ENCODE results near the gene TOP3B. TPM values are rescaled to one million over a fixed set of nuclear protein-coding genes. Genes with fewer than 3 reads are reported as not detected.
"Not testable (repeated sequence)": the region's sequence is repeated elsewhere in the genome, so short reads cannot be mapped to it uniquely, and the experiment has no call there.

Gene TOP3B
- total and polyA plus RNA-seq, 8 donors = 22.5 to 43.5 (median 30.6) TPM

- Histone ChIP-seq H3K36me3 (peaks cover 0 to 32% of the 10 kb centered on the region in 2 donors), H3K4me1 (no peaks in the 10 kb centered on the region), H3K4me3 (no peak overlapping the region), H3K27ac (no peak overlapping the region), H3K27me3 (no peaks in the 10 kb centered on the region), H3K9me3 (no peaks in the 10 kb centered on the region)
- TF ChIP-seq CTCF (IDR thresholded peaks at IDR 0.05) = no peak
- DNase-seq (peak in 2 of 4 donors; percentile 45 to 62), ATAC-seq (peak; percentile 66)
- intact Hi-C loops (cut with DNase I) = no loop called here
These were observed 65.2 kb downstream of the TOP3B start for GRCh38 chr22:21917181-21917958.

GRCh38 chr22:21916309-21916918 is 66.2 kb downstream of the TOP3B start:
- Histone ChIP-seq H3K9me3 (no peaks in the 10 kb centered on the region), H3K27ac (no peak overlapping the region), H3K4me1 (no peaks in the 10 kb centered on the region), H3K27me3 (no peaks in the 10 kb centered on the region), H3K36me3 (peaks cover 0 to 24% of the 10 kb centered on the region in 2 donors), H3K4me3 (no peak overlapping the region)
- no peak for TF ChIP-seq CTCF (IDR thresholded peaks at IDR 0.05)
- DNase-seq (peak in 1 of 4 donors; percentile 31), ATAC-seq (no peak)
- intact Hi-C loops (cut with DNase I) = no loop called here

DNA sequence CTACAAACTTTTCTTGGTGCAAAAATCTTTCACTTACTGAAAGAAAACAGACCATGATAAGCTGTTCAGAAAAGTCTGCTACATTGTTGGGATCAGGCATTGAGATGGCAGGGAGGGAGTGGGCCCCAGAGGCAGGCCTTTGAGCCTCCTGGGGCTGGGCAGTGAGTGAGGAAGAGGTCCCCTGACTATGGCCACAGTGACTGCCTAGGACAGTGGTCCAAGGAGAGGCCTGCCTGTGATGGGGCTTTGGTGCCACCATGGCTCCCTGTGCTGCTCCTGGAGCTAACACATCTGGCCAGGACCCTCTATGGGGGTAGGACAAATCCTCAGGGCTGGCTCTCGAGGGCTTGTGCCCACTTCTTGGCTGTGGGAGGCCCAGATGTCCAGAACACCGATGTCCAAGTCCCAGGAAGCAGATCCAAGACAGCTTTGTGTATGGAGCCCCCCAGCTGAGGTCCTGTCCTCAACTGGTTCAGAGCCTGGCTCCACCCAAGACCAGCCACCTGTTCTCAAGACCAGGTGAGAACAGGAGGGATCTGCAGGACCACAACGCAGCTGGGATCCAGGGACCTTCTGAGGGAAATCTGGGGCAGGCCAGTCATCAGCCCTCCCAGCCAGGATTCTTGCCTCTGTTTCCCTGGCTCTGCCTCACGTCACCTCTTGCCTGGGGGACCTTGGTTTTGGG is 66.8 kb downstream of the TOP3B start:
- no peak overlapping the region for H3K4me3 ChIP-seq
- no peak for ATAC-seq
- no peak for TF ChIP-seq CTCF (IDR thresholded peaks at IDR 0.05)
- intact Hi-C loops (cut with DNase I) = no loop called here
- H3K27me3 ChIP-seq = no peaks in the 10 kb centered on the region
- no peak overlapping the region for H3K27ac ChIP-seq
- H3K36me3 ChIP-seq = peaks cover 0 to 17% of the 10 kb centered on the region in 2 donors
- H3K4me1 ChIP-seq = no peaks in the 10 kb centered on the region
- no peaks in the 10 kb centered on the region for H3K9me3 ChIP-seq
- DNase-seq = peak in 1 of 4 donors; percentile 17

GRCh38 chr22:21914033-21914642 is 68.4 kb downstream of the TOP3B start:
- H3K27ac ChIP-seq; H3K9me3 ChIP-seq; H3K4me3 ChIP-seq; H3K4me1 ChIP-seq; H3K36me3 ChIP-seq; H3K27me3 ChIP-seq; intact Hi-C loops (cut with DNase I); ATAC-seq: not testable (repeated sequence)
- peak in 1 of 4 donors; percentile 1 for DNase-seq

DNA sequence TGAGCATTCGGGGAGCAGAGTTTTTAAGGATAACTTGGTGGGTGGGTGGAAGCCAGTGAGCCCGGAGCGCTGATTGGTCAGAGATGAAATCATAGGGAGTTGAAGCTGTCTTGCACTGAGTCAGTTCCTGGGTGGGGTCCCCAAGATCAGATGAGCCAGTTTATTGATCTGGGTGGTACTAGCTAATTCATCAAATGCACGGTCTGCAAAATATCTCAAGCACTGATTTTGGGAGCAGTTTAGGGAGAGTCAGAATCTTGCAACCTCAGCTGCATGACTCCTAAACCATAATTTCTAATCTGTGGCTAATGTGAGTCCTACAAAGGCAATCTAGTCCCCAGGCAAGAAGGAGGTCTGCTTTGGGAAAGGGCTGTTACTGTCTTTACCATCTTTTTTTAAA is 72.2 kb downstream of the TOP3B start:
- H3K9me3 ChIP-seq; H3K27me3 ChIP-seq; H3K27ac ChIP-seq; intact Hi-C loops (cut with DNase I); H3K4me3 ChIP-seq; H3K36me3 ChIP-seq; ATAC-seq; H3K4me1 ChIP-seq: not testable (repeated sequence)
- DNase-seq = peak in 1 of 4 donors; percentile 24

GRCh38 chr22:21909871-21910270 is 72.7 kb downstream of the TOP3B start:
- Histone ChIP-seq H3K9me3 (no peaks in the 10 kb centered on the region), H3K4me3 (no peak overlapping the region), H3K27ac (no peak overlapping the region), H3K36me3 (no peaks in the 10 kb centered on the region), H3K27me3 (no peaks in the 10 kb centered on the region), H3K4me1 (no peaks in the 10 kb centered on the region)
- ATAC-seq (no peak), DNase-seq (no peak)
- intact Hi-C loops (cut with DNase I) = no loop called here
- no peak for TF ChIP-seq CTCF (IDR thresholded peaks at IDR 0.05)

Data from left lung (tissue), 10 donors.